ENCODE results near the gene UNC80. TPM values are rescaled to one million over a fixed set of nuclear protein-coding genes. Genes with fewer than 3 reads are reported as not detected.

Gene UNC80
- total and polyA plus RNA-seq, 2 of the 13 experiments (the other 11 are each of a cell fraction or from before 2014, with no cell fraction given), result not detected

- in situ Hi-C loops (cut with HindIII; ENCODE audit: extremely low pct_ligation_motif_present, low pct_unique_long_range_greater_than_20kb), result no loop called here
- CTCF ChIA-PET (ENCODE audit: low intra/inter-chr PET ratio, low total read pairs), result no interaction called here
These were observed 166.3 kb downstream of the UNC80 start for GRCh38 chr2:209937893-209938292.

More at GRCh38 chr2:209937893-209938292, 166.3 kb downstream of the UNC80 start:
- Histone ChIP-seq H3K9me3 (ENCODE audit: low read length) (no peaks in the 10 kb centered on the region), H3K9ac (ENCODE audit: insufficient read depth, low read depth, low read length) (no peak overlapping the region), H3K4me1 (ENCODE audit: insufficient read depth, low read length) (no peaks in the 10 kb centered on the region), H3K4me3 (replicated peaks in 1 of 3; ENCODE audit: insufficient read depth in 1 of 3, low read depth in 2 of 3, low read length in 3 of 3) (no peak overlapping the region), H3K27me3 (ENCODE audit: control insufficient read depth in 1 of 2, insufficient read depth in 2 of 2, low read length in 2 of 2) (no peaks in the 10 kb centered on the region), H3K4me2 (ENCODE audit: low read depth, low read length) (no peak overlapping the region), H3K36me3 (replicated peaks in 1 of 2; ENCODE audit: control insufficient read depth in 1 of 2, insufficient read depth in 2 of 2, low read length in 2 of 2) (no peaks in the 10 kb centered on the region), H3K27ac (ENCODE audit: extremely low read length, insufficient read depth, low read length) (no peak overlapping the region), H4K20me1 (ENCODE audit: insufficient read depth, low read length) (no peaks in the 10 kb centered on the region), H2AFZ (ENCODE audit: low read length) (no peak overlapping the region), H3K79me2 (ENCODE audit: insufficient read depth, low read length) (no peaks in the 10 kb centered on the region)
- DNase-seq (ENCODE audit: low spot score), result peak; percentile 5
- POLR2A ChIA-PET, result no interaction called here
- BruUV-seq (replicated peaks), result no TSS peak
- intact Hi-C loops (cut with micrococcal nuclease; ENCODE audit: unreplicated experiment), result no loop called here
- ATAC-seq, result no peak; the same call in 2 of the 3 replicates
- no peak for FAIRE-seq
- no peak for TF ChIP-seq LRRFIP1 (CRISPR knock-in tag; conservative IDR thresholded peaks at IDR 0.05)
- no peak for TF ChIP-seq NFIB (CRISPR knock-in tag; IDR thresholded peaks at IDR 0.05; ENCODE audit: borderline replicate concordance)
- TF ChIP-seq ZNF101 (CRISPR knock-in tag; IDR thresholded peaks at IDR 0.05; ENCODE audit: borderline replicate concordance, low read depth), result no peak
- TF ChIP-seq ARNT (IDR thresholded peaks at IDR 0.05), result no peak
- no peak for TF ChIP-seq BRD4 (CRISPR knock-in tag; IDR thresholded peaks at IDR 0.05)
- no peak for TF ChIP-seq HINFP (CRISPR knock-in tag; IDR thresholded peaks at IDR 0.05; ENCODE audit: low read depth)
- no peak for TF ChIP-seq CEBPB (IDR thresholded peaks at IDR 0.05; ENCODE audit: borderline replicate concordance, low read depth, low read length)
- TF ChIP-seq TEF (CRISPR knock-in tag; IDR thresholded peaks at IDR 0.05), result no peak
- TF ChIP-seq EP300 (IDR thresholded peaks at IDR 0.05; ENCODE audit: low read depth in 2 of 2, low read length in 2 of 2), result no peak
- TF ChIP-seq EP300 (CRISPR knock-in tag; IDR thresholded peaks at IDR 0.05; ENCODE audit: borderline replicate concordance), result no peak
- TF ChIP-seq ZSCAN9 (CRISPR knock-in tag; IDR thresholded peaks at IDR 0.05; ENCODE audit: borderline replicate concordance), result no peak
- TF ChIP-seq ZNF282 (IDR thresholded peaks at IDR 0.05; ENCODE audit: partially characterized antibody), result no peak
